Measurements from ENCODE around the gene RHCG.

- TF ChIP-seq CTCF (conservative IDR thresholded peaks at IDR 0.05; ENCODE audit: low read length): no peak
- TF ChIP-seq EZH2phosphoT487 (IDR thresholded peaks at IDR 0.05; ENCODE audit: borderline replicate concordance, low read depth, low read length): no peak
Measured at GRCh38 chr15:89490814-89491315, 5.5 kb downstream of the RHCG start.

Measured in OCI-LY7 (cell line).